ENCODE data around the gene GRM4.

GRM4 gene

GRCh38 chr6:33985947-33986346, 159.9 kb downstream of the GRM4 start:
- Histone ChIP-seq H3K27ac (ENCODE audit: low read depth, low read length) (no peak overlapping the region), H3F3A (ENCODE audit: insufficient read depth) (no peaks in the 10 kb centered on the region), H3K79me2 (ENCODE audit: insufficient read depth, low read length) (no peaks in the 10 kb centered on the region), H3K9me3 (ENCODE audit: insufficient read depth, low read length) (no peaks in the 10 kb centered on the region), H3K9ac (ENCODE audit: low read length) (no peak overlapping the region), H3K4me2 (ENCODE audit: low read depth, low read length, poor library complexity, severe bottlenecking) (no peak overlapping the region), H2AFZ (ENCODE audit: low read depth, low read length, severe bottlenecking) (no peak overlapping the region), H3K9me2 (replicated peaks; ENCODE audit: insufficient read depth, low read length) (no peaks in the 10 kb centered on the region), H4K20me1 (ENCODE audit: low read depth, low read length) (no peaks in the 10 kb centered on the region), H3K27me3 (ENCODE audit: low read length) (no peaks in the 10 kb centered on the region; the same call in 1 of the 2 replicates), H3K36me3 (ENCODE audit: low read length) (no peaks in the 10 kb centered on the region), H3K4me3 (ENCODE audit: insufficient read depth, low read length, poor library complexity, severe bottlenecking) (no peak overlapping the region)
- TF ChIP-seq CTCF (IDR thresholded peaks at IDR 0.05; ENCODE audit: insufficient read depth, low read length, poor library complexity, severe bottlenecking) (no peak), EZH2phosphoT487 (conservative IDR thresholded peaks at IDR 0.05; ENCODE audit: low read length) (no peak)

- H3K27me3 ChIP-seq (ENCODE audit: low read length), result no peaks in the 10 kb centered on the region; the same call in 1 of the 2 replicates
- H3F3A ChIP-seq (ENCODE audit: insufficient read depth), result no peaks in the 10 kb centered on the region
- H3K4me2 ChIP-seq (ENCODE audit: low read depth, low read length, poor library complexity, severe bottlenecking), result no peak overlapping the region
- TF ChIP-seq CTCF (IDR thresholded peaks at IDR 0.05; ENCODE audit: insufficient read depth, low read length, poor library complexity, severe bottlenecking) (no peak), EZH2phosphoT487 (conservative IDR thresholded peaks at IDR 0.05; ENCODE audit: low read length) (no peak)
- H3K4me3 ChIP-seq (ENCODE audit: insufficient read depth, low read length, poor library complexity, severe bottlenecking), result no peak overlapping the region
- H2AFZ ChIP-seq (ENCODE audit: low read depth, low read length, severe bottlenecking), result no peak overlapping the region
- H3K9me2 ChIP-seq (replicated peaks; ENCODE audit: insufficient read depth, low read length), result no peaks in the 10 kb centered on the region
- no peak overlapping the region for H3K9ac ChIP-seq (ENCODE audit: low read length)
- no peaks in the 10 kb centered on the region for H3K9me3 ChIP-seq (ENCODE audit: insufficient read depth, low read length)
- H3K79me2 ChIP-seq (ENCODE audit: insufficient read depth, low read length), result no peaks in the 10 kb centered on the region
- no peaks in the 10 kb centered on the region for H4K20me1 ChIP-seq (ENCODE audit: low read depth, low read length)
- no peak overlapping the region for H3K27ac ChIP-seq (ENCODE audit: low read depth, low read length)
- H3K36me3 ChIP-seq (ENCODE audit: low read length), result no peaks in the 10 kb centered on the region
Observed at GRCh38 chr6:33985313-33985751, 160.6 kb downstream of the GRM4 start.

GRCh38 chr6:33984466-33985312, 161.2 kb downstream of the GRM4 start:
- Histone ChIP-seq H3K9me3 (ENCODE audit: insufficient read depth, low read length) (no peaks in the 10 kb centered on the region), H3K27ac (ENCODE audit: low read depth, low read length) (no peak overlapping the region), H3K4me2 (ENCODE audit: low read depth, low read length, poor library complexity, severe bottlenecking) (no peak overlapping the region), H3K9me2 (replicated peaks; ENCODE audit: insufficient read depth, low read length) (no peaks in the 10 kb centered on the region), H2AFZ (ENCODE audit: low read depth, low read length, severe bottlenecking) (no peak overlapping the region), H3K27me3 (ENCODE audit: low read length) (no peaks in the 10 kb centered on the region; the same call in 1 of the 2 replicates), H3F3A (ENCODE audit: insufficient read depth) (no peaks in the 10 kb centered on the region), H3K36me3 (ENCODE audit: low read length) (no peaks in the 10 kb centered on the region), H3K9ac (ENCODE audit: low read length) (no peak overlapping the region), H3K4me3 (ENCODE audit: insufficient read depth, low read length, poor library complexity, severe bottlenecking) (no peak overlapping the region), H4K20me1 (ENCODE audit: low read depth, low read length) (no peaks in the 10 kb centered on the region), H3K79me2 (ENCODE audit: insufficient read depth, low read length) (no peaks in the 10 kb centered on the region)
- no peak for TF ChIP-seq CTCF (IDR thresholded peaks at IDR 0.05; ENCODE audit: insufficient read depth, low read length, poor library complexity, severe bottlenecking)
- TF ChIP-seq EZH2phosphoT487 (conservative IDR thresholded peaks at IDR 0.05; ENCODE audit: low read length), result no peak

Data from SU-DHL-6 (cell line).